ENCODE results near the gene PAPOLB.

GRCh38 chr7:4809666-4810065 is 52.2 kb downstream of the PAPOLB start:
- TF ChIP-seq CTCF (IDR thresholded peaks at IDR 0.05) (no peak), EP300 (IDR thresholded peaks at IDR 0.05) (no peak)
